Cardiac fibroblast (primary cell): ENCODE data around the gene CACNA1D.
"Not testable (repeated sequence)": the region's sequence is repeated elsewhere in the genome, so short reads cannot be mapped to it uniquely, and the experiment has no call there.

ENCODE experiments used
- DNase-seq, 2 donors: peaks; one replicate each; pipeline versions ENCODE4 v3.0.0 to v3.0.0-alpha.2; 2010; ENCODE audit warnings: low read depth in 2 of 2
- H3K4me3 ChIP-seq, 2 donors: replicated peaks in 1 of 2; 1 replicate in 1 of 2; 2 replicates in 1 of 2; pipeline ENCODE4 v1.5.1; 2011; ENCODE audit warnings: low read depth in 2 of 2, low read length in 2 of 2, mild to moderate bottlenecking in 2 of 2, moderate library complexity in 1 of 2
- TF ChIP-seq, protein P1 (sequence below): IDR thresholded peaks from one replicate; pipeline ENCODE4 v1.5.1; 2011; ENCODE audit warnings: low read depth, mild to moderate bottlenecking, low read length, inconsistent platforms

CACNA1D gene

DNA sequence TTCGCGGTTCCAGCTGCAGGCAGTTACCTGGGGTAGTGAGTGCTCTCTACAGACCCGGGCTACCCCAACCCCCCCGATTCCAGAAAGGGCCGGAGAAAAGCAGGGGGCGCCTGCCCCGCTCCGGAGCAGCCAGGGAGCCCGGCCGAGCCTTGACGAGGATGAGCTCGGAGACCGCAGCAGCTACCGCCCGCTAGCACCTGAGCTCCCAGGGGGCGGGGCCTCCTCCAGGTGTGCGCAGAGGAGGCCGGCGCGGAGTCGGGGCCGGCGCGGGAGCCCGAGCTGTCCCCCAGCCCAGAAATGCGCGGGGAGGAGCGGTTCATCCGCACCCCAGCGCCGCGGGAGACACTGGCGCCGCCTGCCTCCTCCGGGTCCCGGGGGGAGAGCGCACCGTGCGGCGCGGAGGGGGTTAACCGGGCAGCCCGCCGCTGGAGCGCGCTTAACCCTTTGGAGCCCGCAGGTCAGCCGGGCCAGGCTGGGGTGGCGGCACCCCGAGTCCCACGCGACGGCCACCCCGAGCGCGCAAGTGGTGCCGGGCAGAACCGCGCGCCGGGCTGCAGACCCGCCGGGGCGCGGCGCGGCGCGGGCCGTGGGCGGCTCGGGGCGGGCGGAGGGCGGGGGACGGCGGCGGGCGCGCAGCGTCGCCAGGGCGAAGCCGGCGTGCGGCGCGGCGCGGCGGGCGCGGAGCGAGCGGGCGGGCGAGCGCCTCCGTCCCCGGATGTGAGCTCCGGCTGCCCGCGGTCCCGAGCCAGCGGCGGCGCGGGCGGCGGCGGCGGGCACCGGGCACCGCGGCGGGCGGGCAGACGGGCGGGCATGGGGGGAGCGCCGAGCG, at the start of gene CACNA1D:
TSS of gene CACNA1D (plus strand) at position 649 of the 829 bp plus-strand sequence. CDS start 556 bp downstream, outside the sequence.
- H3K4me3 ChIP-seq = no peak within 1 kb of the TSS
- peak in 1 of 2 donors; percentile 4 for DNase-seq
- TF ChIP-seq, protein P1, sequence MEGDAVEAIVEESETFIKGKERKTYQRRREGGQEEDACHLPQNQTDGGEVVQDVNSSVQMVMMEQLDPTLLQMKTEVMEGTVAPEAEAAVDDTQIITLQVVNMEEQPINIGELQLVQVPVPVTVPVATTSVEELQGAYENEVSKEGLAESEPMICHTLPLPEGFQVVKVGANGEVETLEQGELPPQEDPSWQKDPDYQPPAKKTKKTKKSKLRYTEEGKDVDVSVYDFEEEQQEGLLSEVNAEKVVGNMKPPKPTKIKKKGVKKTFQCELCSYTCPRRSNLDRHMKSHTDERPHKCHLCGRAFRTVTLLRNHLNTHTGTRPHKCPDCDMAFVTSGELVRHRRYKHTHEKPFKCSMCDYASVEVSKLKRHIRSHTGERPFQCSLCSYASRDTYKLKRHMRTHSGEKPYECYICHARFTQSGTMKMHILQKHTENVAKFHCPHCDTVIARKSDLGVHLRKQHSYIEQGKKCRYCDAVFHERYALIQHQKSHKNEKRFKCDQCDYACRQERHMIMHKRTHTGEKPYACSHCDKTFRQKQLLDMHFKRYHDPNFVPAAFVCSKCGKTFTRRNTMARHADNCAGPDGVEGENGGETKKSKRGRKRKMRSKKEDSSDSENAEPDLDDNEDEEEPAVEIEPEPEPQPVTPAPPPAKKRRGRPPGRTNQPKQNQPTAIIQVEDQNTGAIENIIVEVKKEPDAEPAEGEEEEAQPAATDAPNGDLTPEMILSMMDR = no peak

DNA sequence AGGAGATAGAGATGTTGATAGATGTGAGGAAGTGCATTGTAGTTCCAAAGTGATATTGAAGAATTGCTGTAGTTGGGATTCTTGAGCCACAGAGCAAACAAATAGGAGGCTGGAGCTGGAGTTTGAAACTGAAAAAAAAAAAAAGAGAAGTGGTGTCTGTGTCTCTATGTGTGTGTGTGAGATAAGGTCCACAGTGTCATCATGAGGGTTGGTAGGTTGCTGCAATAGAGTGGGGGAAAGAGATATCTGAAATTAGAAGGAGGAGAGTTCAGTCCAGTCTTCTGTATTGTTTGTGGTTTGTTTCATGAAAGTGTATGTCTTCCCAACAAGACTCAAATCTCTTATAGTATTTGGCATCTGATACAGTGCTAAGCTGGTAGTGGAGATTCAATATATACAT, 37.3 kb upstream of the CACNA1D start:
- TF ChIP-seq, protein P1 = no peak
- DNase-seq = no peak
- H3K4me3 ChIP-seq = no peak overlapping the region

- H3K4me3 ChIP-seq = no peak overlapping the region
- TF ChIP-seq, protein P1 = no peak
- no peak for DNase-seq
Observed at GRCh38 chr3:53460326-53460725, 34.1 kb upstream of the CACNA1D start.

DNA sequence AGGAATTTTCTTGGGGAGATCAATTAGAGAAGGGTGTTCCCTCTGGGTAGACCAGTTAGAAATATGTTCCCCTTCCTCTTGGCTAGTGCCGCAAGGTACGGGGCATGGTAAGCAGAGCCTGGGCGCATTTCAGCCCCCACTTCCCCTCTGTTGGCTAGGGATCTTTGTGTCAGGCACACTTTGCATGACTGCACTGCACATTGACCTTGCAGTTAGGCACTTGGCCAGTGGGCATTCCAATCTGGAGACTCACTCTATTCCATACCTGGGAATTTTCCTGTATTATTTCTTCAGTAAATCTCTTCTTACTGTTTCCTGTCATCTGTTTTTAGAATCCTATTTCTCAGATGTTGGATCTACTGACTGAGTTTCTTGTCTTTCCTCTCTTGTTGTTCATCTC, 30.0 kb upstream of the CACNA1D start:
- TF ChIP-seq, protein P1 = no peak
- H3K4me3 ChIP-seq = no peak overlapping the region
- DNase-seq = no peak

- H3K4me3 ChIP-seq, DNase-seq: not testable (repeated sequence)
Observed at GRCh38 chr3:53469758-53470157, 24.7 kb upstream of the CACNA1D start.

DNA sequence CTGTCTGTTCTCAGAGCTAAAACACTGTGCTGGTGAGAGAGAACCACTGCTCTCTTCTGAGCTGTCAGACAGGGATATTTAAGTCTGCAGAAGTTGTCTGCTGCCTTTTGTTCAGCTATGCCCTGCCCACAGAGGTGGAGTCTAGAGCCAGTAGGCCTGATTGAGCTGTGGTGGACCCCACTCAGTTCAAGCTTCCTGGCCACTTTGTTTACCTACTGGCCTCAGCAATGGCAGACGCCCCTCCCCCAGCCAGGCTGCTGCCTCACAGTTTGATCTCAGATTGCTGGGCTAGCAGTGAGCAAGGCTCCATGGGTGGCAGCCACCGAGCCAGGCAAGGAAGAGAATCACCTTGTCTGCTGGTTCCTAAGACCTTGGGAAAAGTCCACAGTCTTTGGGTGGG, 21.0 kb upstream of the CACNA1D start:
- H3K4me3 ChIP-seq = no peak overlapping the region
- TF ChIP-seq, protein P1 = no peak
- DNase-seq = no peak

- not testable (repeated sequence) for DNase-seq, H3K4me3 ChIP-seq
Observed at GRCh38 chr3:53476372-53476771, 18.0 kb upstream of the CACNA1D start.

DNA sequence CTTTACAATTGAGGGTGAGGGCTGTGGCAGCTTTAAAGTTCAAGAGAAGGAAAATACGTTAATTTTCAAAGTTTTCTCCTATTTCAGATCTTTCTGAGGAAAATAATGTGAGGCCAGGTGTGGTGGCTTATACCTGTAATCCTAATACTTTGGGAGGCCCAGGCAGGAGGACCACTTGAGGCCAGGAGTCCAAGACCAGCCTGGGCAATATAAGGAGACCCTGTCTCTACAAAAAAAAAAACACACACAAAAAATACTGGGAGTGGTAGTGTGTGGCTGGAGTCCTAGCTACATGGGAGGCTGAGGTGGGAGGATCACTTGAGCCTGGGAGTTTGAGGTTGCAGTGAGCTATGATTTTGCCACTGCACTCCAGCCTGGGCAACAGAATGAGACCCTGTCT, 16.7 kb upstream of the CACNA1D start:
- H3K4me3 ChIP-seq, DNase-seq: not testable (repeated sequence)
